H9 (cell line): Measurements from ENCODE around the gene GGT7. TPM values are rescaled to one million over a fixed set of nuclear protein-coding genes. Genes with fewer than 3 reads are reported as not detected.

ENCODE experiments used
- DNase-seq: peaks from one replicate; pipeline ENCODE4 v3.0.0-alpha.2; 2017
- H2AFZ ChIP-seq: one replicate; pipeline ENCODE4 v1.6.1; 2013; ENCODE audit warnings: mild to moderate bottlenecking, low read length, control low read depth, moderate library complexity
- H2AK5ac ChIP-seq: 2 replicates; pipeline ENCODE4 v1.6.1; 2013; ENCODE audit warnings: low read length, control low read depth, mixed read lengths; ENCODE audit not compliant: insufficient read length
- H2BK120ac ChIP-seq: one replicate; pipeline ENCODE4 v1.6.1; 2013; ENCODE audit warnings: low read depth, mild to moderate bottlenecking, low read length, control low read depth, inconsistent platforms; ENCODE audit not compliant: poor library complexity, severe bottlenecking
- H2BK12ac ChIP-seq: 2 replicates; pipeline ENCODE4 v1.6.1; 2013; ENCODE audit warnings: low read length, control low read depth, mixed read lengths, low read depth; ENCODE audit not compliant: insufficient read length
- H2BK15ac ChIP-seq: 2 replicates; pipeline ENCODE4 v1.6.1; 2013; ENCODE audit warnings: low read depth, low read length, control low read depth
- H2BK20ac ChIP-seq: one replicate; pipeline ENCODE4 v1.6.1; 2013; ENCODE audit warnings: low read depth, mild to moderate bottlenecking, low read length, control low read depth, inconsistent platforms; ENCODE audit not compliant: poor library complexity, severe bottlenecking
- H2BK5ac ChIP-seq: 2 replicates; pipeline ENCODE4 v1.6.1; 2013; ENCODE audit warnings: low read length, control low read depth, mixed read lengths; ENCODE audit not compliant: insufficient read length
- H3K14ac ChIP-seq: 2 replicates; pipeline ENCODE4 v1.6.1; 2013; ENCODE audit warnings: low read length, control low read depth; ENCODE audit not compliant: insufficient read depth
- H3K18ac ChIP-seq: 2 replicates; pipeline ENCODE4 v1.6.1; 2013; ENCODE audit warnings: low read depth, mild to moderate bottlenecking, mixed read lengths, low read length, control low read depth; ENCODE audit not compliant: insufficient read length
- H3K23ac ChIP-seq: 2 replicates; pipeline ENCODE4 v1.6.1; 2013; ENCODE audit warnings: low read length, control low read depth, mixed read lengths, low read depth; ENCODE audit not compliant: insufficient read length
- H3K23me2 ChIP-seq: 2 replicates; pipeline ENCODE4 v1.6.1; 2013; ENCODE audit warnings: low read depth, mild to moderate bottlenecking, mixed read lengths, low read length, control low read depth; ENCODE audit not compliant: insufficient read length, poor library complexity, severe bottlenecking
- H3K27ac ChIP-seq: 2 replicates; pipeline ENCODE4 v1.5.1; 2013; ENCODE audit warnings: low read length, control low read depth, mixed read lengths, low read depth; ENCODE audit not compliant: insufficient read length
- H3K27me3 ChIP-seq: 2 replicates; pipeline ENCODE4 v1.6.1; 2013; ENCODE audit warnings: low read length, control low read depth, inconsistent platforms; ENCODE audit not compliant: insufficient read depth
- H3K4ac ChIP-seq: 2 replicates; pipeline ENCODE4 v1.6.1; 2013; ENCODE audit warnings: low read depth, mild to moderate bottlenecking, control low read depth, inconsistent platforms, low read length, moderate library complexity
- H3K4me1 ChIP-seq: 2 replicates; pipeline ENCODE4 v1.6.1; 2013; ENCODE audit warnings: low read length, control low read depth, inconsistent platforms; ENCODE audit not compliant: insufficient read depth
- H3K4me2 ChIP-seq: 2 replicates; pipeline ENCODE4 v1.6.1; 2013; ENCODE audit warnings: low read length, control low read depth, mixed read lengths; ENCODE audit not compliant: insufficient read length, insufficient read depth
- H3K56ac ChIP-seq: 2 replicates; pipeline ENCODE4 v1.6.1; 2013; ENCODE audit warnings: low read depth, mild to moderate bottlenecking, mixed read lengths, low read length, control low read depth; ENCODE audit not compliant: insufficient read length
- H3K79me1 ChIP-seq: 2 replicates; pipeline ENCODE4 v1.6.1; 2013; ENCODE audit warnings: low read depth, mild to moderate bottlenecking, moderate library complexity, low read length, control low read depth, inconsistent platforms; ENCODE audit not compliant: insufficient read depth, poor library complexity, severe bottlenecking
- H3K79me2 ChIP-seq: 2 replicates; pipeline ENCODE4 v1.6.1; 2013; ENCODE audit warnings: low read length, control low read depth, inconsistent platforms; ENCODE audit not compliant: insufficient read depth
- H3K9ac ChIP-seq: 2 replicates; pipeline ENCODE4 v1.6.1; 2013; ENCODE audit warnings: low read length, control low read depth, mixed read lengths; ENCODE audit not compliant: insufficient read length; ENCODE audit errors: extremely low read depth
- H3K9me3 ChIP-seq: one replicate; pipeline ENCODE4 v1.6.1; 2013; ENCODE audit warnings: low read depth, low read length, inconsistent platforms; ENCODE audit not compliant: control insufficient read depth
- H3T11ph ChIP-seq: one replicate; pipeline ENCODE4 v1.6.1; 2013; ENCODE audit warnings: mild to moderate bottlenecking, low read length, control low read depth, inconsistent platforms
- H4K20me1 ChIP-seq: one replicate; pipeline ENCODE4 v1.6.1; 2013; ENCODE audit not compliant: control insufficient read depth, insufficient read length, insufficient read depth
- H4K5ac ChIP-seq: 2 replicates; pipeline ENCODE4 v1.6.1; 2013; ENCODE audit warnings: low read depth, mild to moderate bottlenecking, mixed read lengths, low read length, control low read depth; ENCODE audit not compliant: insufficient read length
- H4K8ac ChIP-seq: replicated peaks from 2 replicates; pipeline ENCODE4 v1.6.1; 2013; ENCODE audit warnings: low read length, control low read depth, mixed read lengths, low read depth; ENCODE audit not compliant: insufficient read length
- H4K91ac ChIP-seq: 2 replicates; pipeline ENCODE4 v1.6.1; 2013; ENCODE audit warnings: low read depth, mild to moderate bottlenecking, moderate library complexity, mixed read lengths, low read length, control low read depth; ENCODE audit not compliant: insufficient read length
- H3K27ac Mint-ChIP-seq, 3 experiments: 2 replicates in 2 of 3; 3 replicates in 1 of 3; pipeline ENCODE4 v1.8.0; 2020 to 2021; ENCODE audit warnings: mixed read lengths in 3 of 3, mild to moderate bottlenecking in 1 of 3, moderate library complexity in 1 of 3
- H3K27me3 Mint-ChIP-seq: 2 replicates; pipeline ENCODE4 v1.8.0; 2021; ENCODE audit warnings: low read depth, mild to moderate bottlenecking, moderate library complexity, mixed read lengths
- H3K36me3 Mint-ChIP-seq, 3 experiments: 2 replicates in 2 of 3; 3 replicates in 1 of 3; pipeline ENCODE4 v1.8.0; 2020 to 2021; ENCODE audit warnings: low read depth in 3 of 3, mixed read lengths in 3 of 3; ENCODE audit not compliant: insufficient read depth in 1 of 3
- H3K4me1 Mint-ChIP-seq, 2 experiments: 2 replicates each; pipeline ENCODE4 v1.8.0; 2020; ENCODE audit warnings: mixed read lengths in 2 of 2
- H3K4me3 Mint-ChIP-seq, 2 experiments: 2 replicates in 1 of 2; 3 replicates in 1 of 2; pipeline ENCODE4 v1.8.0; 2020 to 2021; ENCODE audit warnings: mild to moderate bottlenecking in 2 of 2, mixed read lengths in 2 of 2, moderate library complexity in 1 of 2
- H3K9me3 Mint-ChIP-seq, 2 experiments: 2 replicates in 1 of 2; 3 replicates in 1 of 2; pipeline ENCODE4 v1.8.0; 2020; ENCODE audit warnings: mild to moderate bottlenecking in 2 of 2, mixed read lengths in 2 of 2, moderate library complexity in 1 of 2
- CTCF ChIP-seq: fragments of 200-600 bp; sonication (generic); conservative IDR thresholded peaks from 3 replicates; pipeline ENCODE4 v1.8.0; 2021; ENCODE audit warnings: antibody characterized with exemption, mild to moderate bottlenecking
- WGBS: extraction: QIAGEN DNeasy Blood & Tissue Kit; methylation state at CpG from one replicate; pipeline ENCODE4 v1.1.7; 2013; ENCODE audit warnings: missing lambda C conversion rate, low lambda C conversion rate, mixed read lengths; ENCODE audit not compliant: insufficient read length; ENCODE audit errors: extremely low coverage; 5-methylcytosine and 5-hydroxymethylcytosine counted together
- total RNA-seq: library from RNA; stranded (reverse); gene quantifications from 2 replicates; pipeline ENCODE4 v1.2.1, GENCODE V29; 2021

GGT7 gene
- total RNA-seq, 1 experiment from 2014 or later: 38.6 TPM

GRCh38 chr20:34916774-34917354, 44.2 kb upstream of the GGT7 start:
- no peak for DNase-seq
- no peak overlapping the region for H3K56ac ChIP-seq
- H4K5ac ChIP-seq: no peak overlapping the region
- no peak overlapping the region for H4K91ac ChIP-seq
- Mint-ChIP-seq H3K27me3 (no peaks in the 10 kb centered on the region), H3K27ac (no peak overlapping the region), H3K4me3 (no peak overlapping the region), H3K9me3 (no peaks in the 10 kb centered on the region), H3K4me1 (no peaks in the 10 kb centered on the region), H3K36me3 (peaks cover 4 to 10% (median 5%) of the 10 kb centered on the region in 3 experiments; a peak in 5 of 7 replicates)
- H2AK5ac ChIP-seq: no peak overlapping the region
- H2BK5ac ChIP-seq: no peak overlapping the region
- H3K79me1 ChIP-seq: no peaks in the 10 kb centered on the region
- WGBS: no CpG with 5 or more reads among the region's 2 CpGs
- no peaks in the 10 kb centered on the region for H4K20me1 ChIP-seq
- no peak overlapping the region for H4K8ac ChIP-seq
- no peak overlapping the region for H3T11ph ChIP-seq
- no peak overlapping the region for H2BK20ac ChIP-seq
- H3K4ac ChIP-seq: no peak overlapping the region
- no peak overlapping the region for H2BK15ac ChIP-seq
- no peak overlapping the region for H2BK12ac ChIP-seq
- TF ChIP-seq CTCF: no peak
- no peaks in the 10 kb centered on the region for H3K9me3 ChIP-seq
- H2BK120ac ChIP-seq: no peak overlapping the region
- no peaks in the 10 kb centered on the region for H3K79me2 ChIP-seq
- H3K4me1 ChIP-seq: no peaks in the 10 kb centered on the region
- no peak overlapping the region for H2AFZ ChIP-seq
- no peak overlapping the region for H3K9ac ChIP-seq
- no peak overlapping the region for H3K18ac ChIP-seq
- no peaks in the 10 kb centered on the region for H3K23me2 ChIP-seq
- H3K23ac ChIP-seq: no peak overlapping the region
- H3K27me3 ChIP-seq: no peaks in the 10 kb centered on the region
- H3K14ac ChIP-seq: no peak overlapping the region
- no peak overlapping the region for H3K27ac ChIP-seq
- no peak overlapping the region for H3K4me2 ChIP-seq
